IPS DF 6.9 (cell line): ENCODE data around the gene HHIPL1.
A peak's percentile ranks its signal among the peaks of the same experiment; 100 is the strongest.

ENCODE experiments used
- DNase-seq: peaks from one replicate; pipeline ENCODE4 v3.0.0-alpha.2; 2013; ENCODE audit warnings: low read depth, low spot score
- H3K27ac ChIP-seq: one replicate; pipeline ENCODE4 v1.5.1; 2013; ENCODE audit warnings: low read length, control low read depth
- H3K27me3 ChIP-seq: 2 replicates; pipeline ENCODE4 v1.6.1; 2013; ENCODE audit warnings: mild to moderate bottlenecking, low read length; ENCODE audit not compliant: control insufficient read depth, insufficient read depth
- H3K36me3 ChIP-seq: 2 replicates; pipeline ENCODE4 v1.6.1; 2013; ENCODE audit warnings: low read length; ENCODE audit not compliant: control insufficient read depth, insufficient read depth
- H3K4me1 ChIP-seq: 2 replicates; pipeline ENCODE4 v1.6.1; 2013; ENCODE audit warnings: low read length; ENCODE audit not compliant: control insufficient read depth, insufficient read depth
- H3K4me3 ChIP-seq: 2 replicates; pipeline ENCODE4 v1.5.1; 2013; ENCODE audit warnings: mild to moderate bottlenecking, low read length
- H3K9me3 ChIP-seq: 2 replicates; pipeline ENCODE4 v1.6.1; 2013; ENCODE audit warnings: low read length, inconsistent platforms; ENCODE audit not compliant: control insufficient read depth, insufficient read depth
- WGBS: extraction: QIAGEN DNeasy Blood & Tissue Kit; methylation state at CpG from one replicate; pipeline ENCODE4 v1.1.7; 2013; ENCODE audit warnings: mixed read lengths, missing lambda C conversion rate; ENCODE audit not compliant: insufficient read length, insufficient coverage; 5-methylcytosine and 5-hydroxymethylcytosine counted together

The HHIPL1 gene

DNA sequence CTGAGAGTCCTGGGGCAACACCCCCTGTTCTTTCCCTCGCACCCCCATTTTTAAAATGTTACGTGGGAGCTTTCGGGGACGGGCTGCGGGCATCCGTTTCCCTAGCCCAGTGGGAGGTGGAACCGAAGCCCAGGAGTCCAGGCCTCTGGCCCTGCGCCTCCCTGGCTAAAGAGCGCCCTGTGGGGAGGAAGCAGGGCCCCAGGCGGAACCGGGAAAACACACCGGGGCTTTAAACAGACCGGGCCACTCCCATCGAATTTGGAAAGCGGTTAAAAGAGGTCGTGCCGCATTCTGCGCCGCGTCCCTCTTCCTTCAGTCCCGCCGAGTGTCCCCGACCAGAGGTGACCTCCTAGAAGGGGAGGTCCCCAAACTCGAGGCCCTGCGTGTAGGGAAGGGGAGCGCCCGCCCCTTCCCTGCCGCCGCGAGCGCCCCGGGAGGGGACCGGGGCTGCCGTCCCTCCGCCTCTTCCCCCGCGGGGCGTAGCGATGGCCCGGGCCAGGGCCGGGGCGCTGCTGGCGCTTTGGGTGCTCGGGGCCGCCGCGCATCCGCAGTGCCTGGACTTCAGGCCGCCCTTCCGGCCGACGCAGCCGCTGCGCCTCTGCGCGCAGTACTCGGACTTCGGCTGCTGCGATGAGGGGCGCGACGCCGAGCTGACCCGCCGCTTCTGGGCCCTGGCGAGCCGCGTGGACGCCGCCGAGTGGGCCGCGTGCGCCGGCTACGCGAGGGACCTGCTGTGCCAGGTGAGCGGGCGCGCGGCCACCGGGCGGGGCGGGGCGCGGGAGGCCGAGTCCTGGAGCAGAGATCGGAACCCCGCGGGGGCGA lies at the start of gene HHIPL1:
Gene HHIPL1, plus strand, starts transcription at position 407 of the 822 bp plus-strand sequence. Its CDS starts 79 bp downstream, at position 486.
- no CpG with 5 or more reads among the region's 91 CpGs for WGBS
- H3K4me3 ChIP-seq, result peak within 1 kb of the TSS; percentile 49
- no peak within 1 kb of the TSS for H3K27ac ChIP-seq
- no peaks in the 10 kb centered on the region for H3K36me3 ChIP-seq
- DNase-seq, result no peak
- H3K4me1 ChIP-seq, result peaks cover 4% of the 10 kb centered on the region
- H3K27me3 ChIP-seq, result peaks cover 5% of the 10 kb centered on the region; the same call in 1 of the 2 replicates
- no peaks in the 10 kb centered on the region for H3K9me3 ChIP-seq

GRCh38 chr14:99595524-99595923 lies 49.4 kb upstream of the HHIPL1 start:
- DNase-seq, result no peak
- H3K27ac ChIP-seq, result no peak overlapping the region
- H3K36me3 ChIP-seq, result no peaks in the 10 kb centered on the region
- no CpG with 5 or more reads among the region's 7 CpGs for WGBS
- H3K27me3 ChIP-seq, result no peaks in the 10 kb centered on the region
- H3K9me3 ChIP-seq, result no peaks in the 10 kb centered on the region
- H3K4me1 ChIP-seq, result peaks cover 11% of the 10 kb centered on the region
- H3K4me3 ChIP-seq, result no peak overlapping the region

DNA sequence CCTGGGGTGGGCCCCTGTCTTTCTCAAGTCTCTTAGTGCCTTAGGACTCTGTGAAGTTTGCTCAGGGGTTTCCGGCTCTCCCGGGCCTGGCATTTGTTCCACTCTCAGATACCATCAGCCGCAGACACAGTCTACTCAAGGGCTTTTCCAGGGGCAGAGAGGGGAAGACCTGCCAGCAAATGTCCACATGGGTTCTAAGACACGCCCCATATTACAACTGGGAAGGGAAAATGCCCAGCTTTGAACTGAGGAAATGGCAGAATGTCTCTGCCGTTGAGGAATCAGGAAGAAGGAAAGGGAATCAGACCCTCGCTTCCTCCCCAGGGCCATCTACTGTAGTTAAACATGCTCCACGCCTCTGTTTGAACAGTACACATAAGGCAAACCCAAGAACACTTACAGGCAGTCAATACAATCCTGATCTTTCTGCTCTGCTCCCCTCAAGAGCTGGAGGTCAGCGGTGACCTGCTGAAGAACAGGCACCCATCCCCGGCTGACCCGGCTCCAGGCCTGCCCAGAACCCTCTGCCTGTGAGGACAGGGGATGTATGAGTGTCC lies 48.8 kb upstream of the HHIPL1 start:
- Histone ChIP-seq H3K27ac (no peak overlapping the region), H3K36me3 (no peaks in the 10 kb centered on the region), H3K4me3 (no peak overlapping the region), H3K9me3 (no peaks in the 10 kb centered on the region), H3K4me1 (peaks cover 8% of the 10 kb centered on the region), H3K27me3 (no peaks in the 10 kb centered on the region)
- no CpG with 5 or more reads among the region's 10 CpGs for WGBS
- no peak for DNase-seq

DNA sequence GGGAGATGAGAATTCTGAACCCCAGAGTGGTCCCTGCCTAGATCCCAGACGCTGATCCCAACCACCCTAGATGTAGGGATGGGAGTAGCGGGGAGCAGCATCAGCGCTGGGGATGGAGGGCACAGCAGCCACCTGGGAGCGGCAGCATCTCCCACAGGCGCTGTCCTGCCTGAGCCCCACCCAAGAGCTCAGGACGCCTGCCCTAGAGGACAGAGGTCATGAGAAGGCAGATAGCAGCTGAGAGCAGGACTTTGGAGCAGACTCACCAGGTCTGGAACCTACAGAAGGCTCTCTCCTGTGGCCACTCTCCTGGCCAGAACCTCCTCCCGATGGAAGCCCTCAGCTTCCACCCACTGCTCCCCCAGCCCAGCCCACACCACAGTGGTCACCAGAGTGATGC lies 48.2 kb upstream of the HHIPL1 start:
- Histone ChIP-seq H3K27ac (no peak overlapping the region), H3K27me3 (no peaks in the 10 kb centered on the region), H3K36me3 (no peaks in the 10 kb centered on the region), H3K4me1 (peaks cover 5% of the 10 kb centered on the region; the same call in 1 of the 2 replicates), H3K9me3 (no peaks in the 10 kb centered on the region), H3K4me3 (no peak overlapping the region)
- no CpG with 5 or more reads among the region's 7 CpGs for WGBS
- DNase-seq, result no peak

- no peak for DNase-seq
- H3K27me3 ChIP-seq, result peaks cover 10% of the 10 kb centered on the region
- WGBS, result no CpG with 5 or more reads among the region's 20 CpGs
- H3K27ac ChIP-seq, result no peak overlapping the region
- no peaks in the 10 kb centered on the region for H3K9me3 ChIP-seq
- H3K36me3 ChIP-seq, result no peaks in the 10 kb centered on the region
- H3K4me1 ChIP-seq, result peaks cover 5% of the 10 kb centered on the region; the same call in 1 of the 2 replicates
- H3K4me3 ChIP-seq, result no peak overlapping the region
Observed at GRCh38 chr14:99597911-99598600, 46.9 kb upstream of the HHIPL1 start.

DNA sequence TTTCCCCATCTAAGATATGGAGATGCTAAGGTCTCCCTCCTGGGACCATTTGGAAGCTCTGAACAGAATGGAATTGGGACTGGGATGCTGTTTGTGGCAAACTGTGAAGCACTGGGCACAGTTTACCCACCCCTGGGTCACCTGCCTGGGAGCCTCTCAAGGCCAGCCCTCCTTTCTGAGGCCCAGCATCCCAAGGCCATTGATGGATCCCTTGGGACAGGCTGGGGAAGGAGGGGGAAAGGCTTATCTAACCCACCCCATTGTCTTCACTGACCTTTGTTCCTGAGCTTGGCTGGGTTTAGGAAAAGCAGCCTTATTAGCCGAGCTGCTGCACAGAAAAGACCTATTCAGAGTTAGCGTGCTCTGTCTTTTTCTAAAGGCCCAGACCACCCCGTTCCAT lies 46.2 kb upstream of the HHIPL1 start:
- WGBS, result no CpG with 5 or more reads among the region's 3 CpGs
- H3K9me3 ChIP-seq, result no peaks in the 10 kb centered on the region
- peaks cover 3% of the 10 kb centered on the region for H3K4me1 ChIP-seq
- no peak overlapping the region for H3K4me3 ChIP-seq
- H3K27ac ChIP-seq, result no peak overlapping the region
- peaks cover 10% of the 10 kb centered on the region for H3K27me3 ChIP-seq
- H3K36me3 ChIP-seq, result no peaks in the 10 kb centered on the region
- DNase-seq, result no peak

GRCh38 chr14:99599393-99599792 lies 45.5 kb upstream of the HHIPL1 start:
- Histone ChIP-seq H3K27me3 (peaks cover 10% of the 10 kb centered on the region), H3K4me3 (no peak overlapping the region), H3K4me1 (peaks cover 3% of the 10 kb centered on the region), H3K27ac (no peak overlapping the region), H3K9me3 (no peaks in the 10 kb centered on the region), H3K36me3 (no peaks in the 10 kb centered on the region)
- DNase-seq, result no peak
- no CpG with 5 or more reads among the region's 6 CpGs for WGBS

DNA sequence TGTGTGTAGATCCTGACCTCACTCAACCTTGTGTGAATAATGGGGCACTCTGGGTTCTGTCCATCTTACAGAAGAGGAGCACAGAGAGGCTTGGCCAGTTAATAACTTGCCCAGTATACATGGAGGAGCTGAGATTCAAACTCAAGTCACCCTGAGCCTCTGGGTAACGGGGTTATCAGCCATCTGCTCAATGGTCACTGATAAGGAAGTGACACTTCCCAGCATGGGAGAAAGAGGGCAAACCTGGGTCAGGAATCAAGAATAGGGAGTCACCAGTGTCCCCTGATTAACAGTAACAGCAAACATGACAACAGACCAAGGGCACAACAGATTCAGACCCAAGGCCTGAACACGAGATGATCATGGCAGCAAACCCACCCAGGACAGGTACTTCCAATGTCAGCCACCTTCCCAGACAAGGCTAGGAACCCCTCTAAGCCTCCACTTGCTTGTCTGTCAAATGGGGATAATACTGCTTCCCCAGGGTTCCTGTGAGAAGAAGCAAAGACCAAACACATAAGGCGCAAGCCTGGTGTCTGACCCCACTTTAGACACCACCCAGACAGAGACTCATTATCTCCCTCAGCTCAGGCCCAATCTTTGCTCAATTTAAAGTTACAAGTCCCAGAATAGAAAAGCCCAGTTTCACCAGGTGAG lies 44.6 kb upstream of the HHIPL1 start:
- H3K4me3 ChIP-seq, result no peak overlapping the region
- no peak for DNase-seq
- no peaks in the 10 kb centered on the region for H3K36me3 ChIP-seq
- WGBS, result no CpG with 5 or more reads among the region's 3 CpGs
- no peaks in the 10 kb centered on the region for H3K9me3 ChIP-seq
- peaks cover 3% of the 10 kb centered on the region for H3K4me1 ChIP-seq
- H3K27me3 ChIP-seq, result peaks cover 10% of the 10 kb centered on the region
- H3K27ac ChIP-seq, result no peak overlapping the region

DNA sequence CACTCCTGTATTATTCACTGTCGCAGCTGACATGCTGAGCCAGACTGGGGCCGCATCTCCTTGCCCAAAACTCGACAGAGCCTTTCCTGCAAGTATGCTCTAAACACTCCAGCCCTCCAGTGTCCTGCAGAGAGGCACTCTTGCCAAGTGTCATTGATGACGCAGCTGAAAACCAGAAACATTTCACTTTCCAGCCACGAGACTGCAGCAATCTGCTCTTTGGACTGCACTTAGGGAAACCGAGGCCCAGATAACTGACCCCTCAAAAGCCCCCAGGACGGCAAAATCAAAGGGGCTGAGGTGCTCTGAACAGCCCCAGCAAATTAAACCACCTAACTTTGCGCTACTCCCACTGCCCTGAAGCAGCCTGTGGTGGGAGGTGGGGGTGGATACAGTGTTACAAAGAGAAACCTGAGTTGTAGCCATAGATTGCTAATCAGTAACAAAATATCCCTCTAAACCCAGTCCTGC lies 43.5 kb upstream of the HHIPL1 start:
- H3K4me1 ChIP-seq, result peaks cover 3% of the 10 kb centered on the region
- no peak overlapping the region for H3K4me3 ChIP-seq
- no CpG with 5 or more reads among the region's 8 CpGs for WGBS

More for the DNA sequence above, 43.5 kb upstream of the HHIPL1 start:
- H3K36me3 ChIP-seq, result no peaks in the 10 kb centered on the region
- DNase-seq, result no peak
- peaks cover 10% of the 10 kb centered on the region for H3K27me3 ChIP-seq
- H3K27ac ChIP-seq, result no peak overlapping the region
- no peaks in the 10 kb centered on the region for H3K9me3 ChIP-seq
